KG1 (cell line): Measurements from ENCODE around the gene HSF2BP.
"Not testable (repeated sequence)": the region's sequence is repeated elsewhere in the genome, so short reads cannot be mapped to it uniquely, and the experiment has no call there.

ENCODE experiments used
- DNase-seq: peaks from one replicate; lab custom pipeline; 2025; lab: John Stamatoyannopoulos, UW

HSF2BP gene

GRCh38 chr21:43687566-43688399 lies 28.5 kb upstream of the HSF2BP start:
- DNase-seq, result no peak

GRCh38 chr21:43686811-43687565 lies 27.7 kb upstream of the HSF2BP start:
- no peak for DNase-seq

- no peak for DNase-seq
Observed at GRCh38 chr21:43684424-43684823, 25.1 kb upstream of the HSF2BP start.

- no peak for DNase-seq
Observed at GRCh38 chr21:43681650-43682049, 22.4 kb upstream of the HSF2BP start.

GRCh38 chr21:43680421-43680820 lies 21.1 kb upstream of the HSF2BP start:
- not testable (repeated sequence) for DNase-seq

GRCh38 chr21:43679951-43680350 lies 20.7 kb upstream of the HSF2BP start:
- DNase-seq, result no peak

GRCh38 chr21:43676391-43676790 lies 17.1 kb upstream of the HSF2BP start:
- no peak for DNase-seq

- DNase-seq, result no peak
Observed at GRCh38 chr21:43675871-43676270, 16.6 kb upstream of the HSF2BP start.

- no peak for DNase-seq
Observed at GRCh38 chr21:43669828-43670605, 10.7 kb upstream of the HSF2BP start.

- no peak for DNase-seq
Observed at GRCh38 chr21:43667191-43667904, 8.1 kb upstream of the HSF2BP start.

GRCh38 chr21:43665879-43666278 lies 6.6 kb upstream of the HSF2BP start:
- DNase-seq, result no peak

- no peak for DNase-seq
Observed at GRCh38 chr21:43664358-43664757, 5.1 kb upstream of the HSF2BP start.

- no peak for DNase-seq
Observed at GRCh38 chr21:43663033-43663432, 3.7 kb upstream of the HSF2BP start.

- DNase-seq, result no peak
Observed at GRCh38 chr21:43662286-43662685, 3.0 kb upstream of the HSF2BP start.

GRCh38 chr21:43658769-43659135 lies 536 bp downstream of the HSF2BP start:
- DNase-seq, result no peak

- DNase-seq, result no peak
Observed at GRCh38 chr21:43658088-43658741, 1.1 kb downstream of the HSF2BP start.

GRCh38 chr21:43657355-43658087 lies 1.8 kb downstream of the HSF2BP start:
- no peak for DNase-seq

GRCh38 chr21:43654806-43655489 lies 4.3 kb downstream of the HSF2BP start:
- no peak for DNase-seq

GRCh38 chr21:43653626-43654025 lies 5.7 kb downstream of the HSF2BP start:
- DNase-seq, result no peak

- no peak for DNase-seq
Observed at GRCh38 chr21:43652616-43653015, 6.7 kb downstream of the HSF2BP start.
